Measurements from ENCODE around the gene TRMT11.

TRMT11 gene

GRCh38 chr6:126066053-126067048 is 80.0 kb downstream of the TRMT11 start:
- H3K4me3 ChIP-seq (ENCODE audit: low read length): no peak overlapping the region
- H3K27me3 ChIP-seq (ENCODE audit: control insufficient read depth, insufficient read depth, low read length): no peaks in the 10 kb centered on the region
- H3K4me2 ChIP-seq (ENCODE audit: low read length): no peak overlapping the region
- no peak overlapping the region for H3K9ac ChIP-seq (ENCODE audit: low read depth, low read length)
- H3K36me3 ChIP-seq (ENCODE audit: insufficient read depth, low read length): no peaks in the 10 kb centered on the region
- H3K4me1 ChIP-seq (ENCODE audit: control insufficient read depth, insufficient read depth, low read length): no peaks in the 10 kb centered on the region
- H3K9me3 ChIP-seq (replicated peaks; ENCODE audit: low read length): no peaks in the 10 kb centered on the region

- Histone ChIP-seq H3K9ac (ENCODE audit: low read depth, low read length) (no peak overlapping the region), H3K4me2 (ENCODE audit: low read length) (no peak overlapping the region), H3K9me3 (replicated peaks; ENCODE audit: low read length) (no peaks in the 10 kb centered on the region), H3K27me3 (ENCODE audit: control insufficient read depth, insufficient read depth, low read length) (no peaks in the 10 kb centered on the region), H3K36me3 (ENCODE audit: insufficient read depth, low read length) (no peaks in the 10 kb centered on the region), H3K4me1 (ENCODE audit: control insufficient read depth, insufficient read depth, low read length) (no peaks in the 10 kb centered on the region), H3K4me3 (ENCODE audit: low read length) (no peak overlapping the region)
Measured at GRCh38 chr6:126067073-126067472, 80.7 kb downstream of the TRMT11 start.

- H3K4me2 ChIP-seq (ENCODE audit: low read length): no peak overlapping the region
- no peaks in the 10 kb centered on the region for H3K4me1 ChIP-seq (ENCODE audit: control insufficient read depth, insufficient read depth, low read length)
- H3K4me3 ChIP-seq (ENCODE audit: low read length): no peak overlapping the region
- no peaks in the 10 kb centered on the region for H3K9me3 ChIP-seq (replicated peaks; ENCODE audit: low read length)
- H3K9ac ChIP-seq (ENCODE audit: low read depth, low read length): no peak overlapping the region
- H3K27me3 ChIP-seq (ENCODE audit: control insufficient read depth, insufficient read depth, low read length): no peaks in the 10 kb centered on the region
- no peaks in the 10 kb centered on the region for H3K36me3 ChIP-seq (ENCODE audit: insufficient read depth, low read length)
Measured at GRCh38 chr6:126069449-126069848, 83.1 kb downstream of the TRMT11 start.

- Histone ChIP-seq H3K4me1 (ENCODE audit: control insufficient read depth, insufficient read depth, low read length) (no peaks in the 10 kb centered on the region), H3K9me3 (replicated peaks; ENCODE audit: low read length) (no peaks in the 10 kb centered on the region), H3K4me3 (ENCODE audit: low read length) (no peak overlapping the region), H3K36me3 (ENCODE audit: insufficient read depth, low read length) (no peaks in the 10 kb centered on the region), H3K9ac (ENCODE audit: low read depth, low read length) (no peak overlapping the region), H3K4me2 (ENCODE audit: low read length) (no peak overlapping the region), H3K27me3 (ENCODE audit: control insufficient read depth, insufficient read depth, low read length) (no peaks in the 10 kb centered on the region)
Measured at GRCh38 chr6:126071000-126071647, 84.8 kb downstream of the TRMT11 start.

GRCh38 chr6:126072172-126072571 is 85.8 kb downstream of the TRMT11 start:
- Histone ChIP-seq H3K27me3 (ENCODE audit: control insufficient read depth, insufficient read depth, low read length) (no peaks in the 10 kb centered on the region), H3K4me1 (ENCODE audit: control insufficient read depth, insufficient read depth, low read length) (no peaks in the 10 kb centered on the region), H3K4me3 (ENCODE audit: low read length) (no peak overlapping the region), H3K4me2 (ENCODE audit: low read length) (no peak overlapping the region), H3K9ac (ENCODE audit: low read depth, low read length) (no peak overlapping the region), H3K36me3 (ENCODE audit: insufficient read depth, low read length) (no peaks in the 10 kb centered on the region), H3K9me3 (replicated peaks; ENCODE audit: low read length) (no peaks in the 10 kb centered on the region)

- Histone ChIP-seq H3K9ac (ENCODE audit: low read depth, low read length) (no peak overlapping the region), H3K36me3 (ENCODE audit: insufficient read depth, low read length) (no peaks in the 10 kb centered on the region), H3K4me2 (ENCODE audit: low read length) (no peak overlapping the region), H3K4me3 (ENCODE audit: low read length) (no peak overlapping the region), H3K4me1 (ENCODE audit: control insufficient read depth, insufficient read depth, low read length) (no peaks in the 10 kb centered on the region), H3K27me3 (ENCODE audit: control insufficient read depth, insufficient read depth, low read length) (no peaks in the 10 kb centered on the region), H3K9me3 (replicated peaks; ENCODE audit: low read length) (no peaks in the 10 kb centered on the region)
Measured at GRCh38 chr6:126072834-126073233, 86.5 kb downstream of the TRMT11 start.

GRCh38 chr6:126075335-126076071 is 89.2 kb downstream of the TRMT11 start:
- Histone ChIP-seq H3K9me3 (replicated peaks; ENCODE audit: low read length) (no peaks in the 10 kb centered on the region), H3K36me3 (ENCODE audit: insufficient read depth, low read length) (no peaks in the 10 kb centered on the region), H3K4me2 (ENCODE audit: low read length) (no peak overlapping the region), H3K27me3 (ENCODE audit: control insufficient read depth, insufficient read depth, low read length) (no peaks in the 10 kb centered on the region), H3K4me1 (ENCODE audit: control insufficient read depth, insufficient read depth, low read length) (no peaks in the 10 kb centered on the region), H3K4me3 (ENCODE audit: low read length) (no peak overlapping the region), H3K9ac (ENCODE audit: low read depth, low read length) (no peak overlapping the region)

- Histone ChIP-seq H3K27me3 (ENCODE audit: control insufficient read depth, insufficient read depth, low read length) (no peaks in the 10 kb centered on the region), H3K9me3 (replicated peaks; ENCODE audit: low read length) (no peaks in the 10 kb centered on the region), H3K4me1 (ENCODE audit: control insufficient read depth, insufficient read depth, low read length) (no peaks in the 10 kb centered on the region), H3K4me2 (ENCODE audit: low read length) (no peak overlapping the region), H3K9ac (ENCODE audit: low read depth, low read length) (no peak overlapping the region), H3K4me3 (ENCODE audit: low read length) (no peak overlapping the region), H3K36me3 (ENCODE audit: insufficient read depth, low read length) (no peaks in the 10 kb centered on the region)
Measured at GRCh38 chr6:126076992-126077664, 90.8 kb downstream of the TRMT11 start.

GRCh38 chr6:126077810-126078776 is 91.8 kb downstream of the TRMT11 start:
- Histone ChIP-seq H3K4me3 (ENCODE audit: low read length) (no peak overlapping the region), H3K9ac (ENCODE audit: low read depth, low read length) (no peak overlapping the region), H3K27me3 (ENCODE audit: control insufficient read depth, insufficient read depth, low read length) (no peaks in the 10 kb centered on the region), H3K4me1 (ENCODE audit: control insufficient read depth, insufficient read depth, low read length) (no peaks in the 10 kb centered on the region), H3K36me3 (ENCODE audit: insufficient read depth, low read length) (no peaks in the 10 kb centered on the region), H3K9me3 (replicated peaks; ENCODE audit: low read length) (no peaks in the 10 kb centered on the region), H3K4me2 (ENCODE audit: low read length) (no peak overlapping the region)

- no peak overlapping the region for H3K4me2 ChIP-seq (ENCODE audit: low read length)
Measured at GRCh38 chr6:126083875-126084274, 97.5 kb downstream of the TRMT11 start.

More at GRCh38 chr6:126083875-126084274, 97.5 kb downstream of the TRMT11 start:
- Histone ChIP-seq H3K9ac (ENCODE audit: low read depth, low read length) (no peak overlapping the region), H3K9me3 (replicated peaks; ENCODE audit: low read length) (no peaks in the 10 kb centered on the region), H3K27me3 (ENCODE audit: control insufficient read depth, insufficient read depth, low read length) (no peaks in the 10 kb centered on the region), H3K4me3 (ENCODE audit: low read length) (no peak overlapping the region), H3K4me1 (ENCODE audit: control insufficient read depth, insufficient read depth, low read length) (no peaks in the 10 kb centered on the region), H3K36me3 (ENCODE audit: insufficient read depth, low read length) (no peaks in the 10 kb centered on the region)

All from skeletal muscle satellite cell (primary cell).